Midbrain (tissue), 1 donor: ENCODE results near the gene MMP24.
"Not testable (repeated sequence)": the region's sequence is repeated elsewhere in the genome, so short reads cannot be mapped to it uniquely, and the experiment has no call there.

Experiments
- DNase-seq: peaks from one replicate; lab custom pipeline; 2025; lab: John Stamatoyannopoulos, UW

The MMP24 gene

DNA sequence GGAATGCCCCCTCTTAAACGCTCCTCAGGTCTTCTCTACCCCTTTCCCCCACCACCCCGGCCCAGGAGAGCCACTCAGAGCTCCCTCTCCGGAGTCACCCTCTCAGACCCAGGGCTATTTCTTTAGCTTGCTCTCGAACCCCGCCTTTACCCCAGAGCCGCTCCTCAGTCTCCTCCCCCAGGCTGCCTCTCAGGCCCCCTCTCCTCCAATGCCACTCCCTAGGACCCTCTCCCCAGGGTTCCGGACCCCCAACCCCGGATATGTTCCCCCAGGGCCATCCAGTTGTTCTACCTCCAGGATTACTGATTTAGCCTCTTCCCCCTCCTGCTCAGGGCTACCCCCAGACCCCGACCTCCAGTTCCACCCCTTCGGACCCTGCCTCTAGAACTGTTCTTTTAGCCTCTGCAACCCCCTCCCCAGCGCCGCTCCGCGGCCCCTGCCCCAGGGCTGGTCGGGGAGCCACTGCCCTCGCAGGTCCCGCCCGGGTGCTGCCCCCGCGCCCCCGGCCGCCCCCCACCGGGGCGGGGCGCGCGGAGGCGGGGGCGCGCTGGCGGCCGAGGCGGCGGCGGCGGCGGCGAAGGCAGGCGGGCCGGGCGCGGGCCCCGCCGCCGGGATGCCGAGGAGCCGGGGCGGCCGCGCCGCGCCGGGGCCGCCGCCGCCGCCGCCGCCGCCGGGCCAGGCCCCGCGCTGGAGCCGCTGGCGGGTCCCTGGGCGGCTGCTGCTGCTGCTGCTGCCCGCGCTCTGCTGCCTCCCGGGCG lies at the start of gene MMP24:
Gene MMP24, plus strand, starts transcription at position 565 of the 758 bp plus-strand sequence. Its CDS starts 49 bp downstream, at position 614.
- no peak for DNase-seq

DNA sequence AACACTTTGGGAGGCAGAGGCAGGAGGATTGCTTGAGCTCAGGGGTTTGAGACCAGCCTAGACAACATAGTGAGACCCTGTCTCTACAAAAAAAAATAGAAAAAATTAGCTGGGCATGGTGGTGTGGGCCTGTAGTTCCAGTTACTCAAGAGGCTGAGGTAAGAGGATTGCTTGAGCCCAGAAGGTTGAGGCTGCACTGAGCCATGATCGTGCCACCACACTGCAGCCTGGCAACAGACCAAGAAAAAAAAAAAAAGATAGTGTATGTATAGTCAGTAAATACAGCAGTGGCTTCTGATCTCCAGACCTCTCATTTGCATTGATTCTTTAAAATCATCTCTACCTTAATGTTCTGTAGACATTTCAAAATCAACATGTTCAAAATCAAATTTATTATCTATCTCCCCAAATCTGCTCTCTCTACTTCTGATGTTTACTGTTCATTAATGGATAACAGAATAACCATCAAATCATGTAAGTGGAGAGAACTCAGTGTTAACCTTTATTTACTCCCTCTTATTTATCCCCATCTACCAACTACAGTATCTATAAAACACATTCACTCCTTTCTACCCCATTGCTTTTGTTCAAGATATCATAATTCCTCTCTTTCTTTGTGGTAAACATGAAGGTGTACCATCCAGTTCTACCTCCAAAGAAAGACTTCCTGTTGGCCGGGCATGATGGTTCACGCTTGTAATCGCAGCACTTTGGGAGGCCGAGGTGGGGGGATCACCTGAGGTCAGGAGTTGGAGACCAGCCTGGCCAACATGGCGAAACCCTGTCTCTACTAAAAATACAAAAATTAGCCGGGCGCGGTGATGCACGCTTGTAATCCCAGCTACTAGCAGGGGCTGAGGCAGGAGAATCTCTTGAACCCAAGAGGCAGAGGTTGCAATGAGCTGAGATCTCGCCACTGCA lies 46.9 kb upstream of the MMP24 start:
- DNase-seq: no peak

DNA sequence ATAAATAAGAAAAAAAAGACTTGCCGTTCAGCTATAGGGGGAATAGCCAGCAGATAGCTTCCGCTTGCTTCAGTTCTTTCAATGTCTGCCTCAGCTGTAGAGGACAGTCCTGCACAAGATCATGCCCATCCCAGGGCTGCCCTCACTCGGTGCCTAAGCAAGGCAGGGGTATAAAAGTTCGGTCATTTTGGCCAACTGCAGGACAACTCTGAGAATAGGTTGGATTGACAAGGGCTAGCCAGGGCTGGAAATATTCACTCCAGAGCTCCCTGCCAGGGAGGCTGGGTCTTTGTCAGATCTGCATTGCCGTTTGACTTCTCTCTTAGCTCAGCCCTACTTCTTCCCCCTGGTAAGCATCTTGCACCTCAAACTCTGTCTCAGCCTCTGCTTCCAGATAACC lies 46.2 kb upstream of the MMP24 start:
- DNase-seq: no peak

DNA sequence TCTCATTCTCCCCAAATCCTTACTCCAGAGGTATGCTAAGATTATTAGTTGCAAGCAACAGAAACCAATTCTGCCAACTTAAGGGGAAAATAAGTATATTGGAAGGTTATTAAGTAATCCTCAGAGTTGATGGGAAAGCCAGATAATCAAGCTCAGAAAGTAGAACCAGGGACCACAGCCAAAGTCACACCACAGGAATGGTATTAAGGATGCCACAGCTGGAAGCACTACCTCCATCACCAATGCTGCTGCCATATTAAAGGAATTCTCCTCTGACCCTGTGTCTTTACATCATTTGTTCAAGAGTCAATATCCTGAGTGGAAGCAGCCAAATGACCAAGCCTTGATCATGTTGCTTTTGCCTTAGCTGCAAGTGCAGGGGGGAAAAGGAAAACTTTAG lies 44.8 kb upstream of the MMP24 start:
- no peak for DNase-seq

DNA sequence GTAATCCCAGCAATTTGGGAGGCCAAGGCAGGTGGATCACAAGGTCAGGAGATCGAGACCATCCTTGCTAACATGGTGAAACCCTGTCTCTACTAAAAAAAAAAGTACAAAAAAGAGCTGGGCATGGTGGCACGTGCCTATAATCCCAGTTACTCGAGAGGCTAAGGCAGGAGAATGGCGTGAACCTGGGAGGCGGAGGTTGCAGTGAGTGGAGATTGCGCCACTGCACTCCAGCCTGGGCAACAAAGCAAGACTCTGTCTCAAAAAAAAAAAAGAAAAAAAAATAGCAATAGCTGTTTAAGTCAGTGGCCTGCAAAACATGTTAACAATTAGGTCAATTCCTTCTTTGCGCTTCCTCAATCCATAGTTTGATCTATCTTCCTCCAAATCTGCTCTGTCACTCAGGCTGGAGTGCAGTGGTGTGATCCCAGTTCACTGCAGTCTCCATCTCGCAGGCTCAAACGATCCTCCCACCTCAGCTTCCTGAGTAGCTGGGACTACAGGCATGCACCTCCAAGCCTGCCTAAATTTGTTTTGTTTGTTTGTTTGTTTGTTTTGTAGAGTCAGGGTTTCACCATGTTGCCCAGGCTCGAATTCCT lies 39.7 kb upstream of the MMP24 start:
- not testable (repeated sequence) for DNase-seq

DNA sequence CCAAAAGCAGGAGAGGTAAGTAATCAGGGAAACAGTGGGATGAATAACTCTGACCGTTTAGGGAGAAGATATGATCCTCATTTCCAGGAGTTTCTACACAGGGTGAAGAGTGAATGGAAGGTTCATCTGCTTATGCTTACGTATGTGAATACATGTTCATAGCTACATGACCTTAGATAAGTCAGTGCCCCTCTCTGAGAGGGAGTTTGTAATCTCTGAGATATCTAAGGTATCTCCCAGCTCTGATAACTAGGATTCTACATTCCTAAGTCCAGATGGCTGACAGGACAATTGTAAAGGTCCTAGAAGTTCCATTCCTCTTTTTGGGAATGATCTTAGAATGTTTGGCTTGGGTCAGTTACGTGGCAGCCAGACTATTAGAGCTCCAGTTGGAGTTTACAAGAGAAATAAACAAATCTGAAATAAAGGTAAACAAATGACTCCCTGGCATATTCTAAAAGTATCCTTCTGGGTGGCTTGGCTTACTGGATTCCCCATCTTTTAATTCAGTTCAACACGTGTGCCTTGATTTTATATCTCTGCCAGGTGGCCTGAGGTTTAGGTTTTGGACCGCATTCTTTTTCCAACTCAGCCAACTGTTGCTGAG lies 38.8 kb upstream of the MMP24 start:
- DNase-seq: no peak

DNA sequence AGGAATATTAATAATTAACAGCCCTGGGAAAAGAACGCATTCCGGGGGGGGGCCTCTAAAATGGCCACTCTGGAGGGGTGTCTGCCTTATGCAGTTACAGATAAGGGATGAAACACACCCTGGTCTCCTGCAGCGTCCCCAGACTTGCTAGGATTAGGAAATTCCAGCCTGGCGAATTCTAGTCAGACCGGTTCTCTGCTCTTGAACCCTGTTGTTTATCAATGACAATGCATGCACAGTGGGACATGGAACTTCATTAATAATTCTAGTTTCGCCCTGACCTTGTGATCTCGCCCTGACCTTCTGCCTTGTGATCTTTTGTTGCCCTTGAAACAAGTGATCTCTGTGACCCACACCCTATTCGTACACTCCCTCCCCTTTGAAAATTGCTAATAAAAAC lies 37.3 kb upstream of the MMP24 start:
- DNase-seq: not testable (repeated sequence)

DNA sequence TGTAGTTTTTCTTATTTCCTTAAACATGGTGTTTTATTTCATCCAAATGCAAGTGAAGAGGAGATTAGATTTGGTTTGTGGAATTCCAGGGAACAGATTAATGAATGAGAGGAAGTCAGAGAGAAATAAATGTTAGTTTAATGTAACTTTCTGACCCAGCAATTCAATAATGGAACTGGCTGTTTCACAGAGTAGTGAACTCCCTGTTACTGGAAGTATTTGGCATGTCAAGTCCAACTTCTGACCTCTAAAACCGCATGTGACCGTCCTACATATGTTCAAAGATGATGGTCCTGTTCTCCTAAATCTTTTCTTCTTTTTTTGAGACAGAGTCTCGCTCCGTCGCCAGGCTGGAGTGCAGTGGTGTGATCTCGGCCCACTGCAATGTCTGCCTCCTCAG lies 35.9 kb upstream of the MMP24 start:
- no peak for DNase-seq

DNA sequence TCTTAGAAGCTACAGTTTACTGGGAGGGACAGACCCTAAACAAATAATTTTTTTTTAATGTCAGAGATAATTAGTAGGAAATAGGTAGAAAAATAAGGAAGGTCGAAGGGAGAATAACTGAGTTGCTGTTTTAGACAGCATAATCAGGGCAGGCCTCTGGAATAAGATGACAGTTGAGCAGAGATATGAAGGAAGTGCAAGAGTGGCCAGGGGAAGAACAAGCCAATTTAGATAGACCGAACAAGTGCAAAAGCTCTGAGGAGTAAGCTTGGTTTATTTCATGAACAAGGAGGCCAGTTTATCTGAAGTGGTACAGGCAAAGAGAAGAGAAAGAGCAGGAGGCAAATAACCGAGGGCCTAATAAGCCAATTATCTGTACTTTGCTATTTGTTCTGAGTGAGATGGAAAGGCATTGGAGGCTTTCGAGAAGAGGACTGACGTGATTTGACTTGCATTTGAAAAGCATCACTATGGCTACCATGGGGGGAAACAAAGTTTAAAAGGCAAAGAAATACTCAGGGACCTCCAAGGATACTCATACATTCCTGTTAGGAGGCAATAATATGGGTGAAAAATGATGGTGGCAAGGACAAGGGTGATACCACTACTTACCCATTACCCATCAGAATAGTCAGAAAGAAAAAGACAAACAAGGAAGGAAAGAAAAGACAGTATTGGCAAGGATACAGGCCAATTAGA lies 34.9 kb upstream of the MMP24 start:
- DNase-seq: no peak

DNA sequence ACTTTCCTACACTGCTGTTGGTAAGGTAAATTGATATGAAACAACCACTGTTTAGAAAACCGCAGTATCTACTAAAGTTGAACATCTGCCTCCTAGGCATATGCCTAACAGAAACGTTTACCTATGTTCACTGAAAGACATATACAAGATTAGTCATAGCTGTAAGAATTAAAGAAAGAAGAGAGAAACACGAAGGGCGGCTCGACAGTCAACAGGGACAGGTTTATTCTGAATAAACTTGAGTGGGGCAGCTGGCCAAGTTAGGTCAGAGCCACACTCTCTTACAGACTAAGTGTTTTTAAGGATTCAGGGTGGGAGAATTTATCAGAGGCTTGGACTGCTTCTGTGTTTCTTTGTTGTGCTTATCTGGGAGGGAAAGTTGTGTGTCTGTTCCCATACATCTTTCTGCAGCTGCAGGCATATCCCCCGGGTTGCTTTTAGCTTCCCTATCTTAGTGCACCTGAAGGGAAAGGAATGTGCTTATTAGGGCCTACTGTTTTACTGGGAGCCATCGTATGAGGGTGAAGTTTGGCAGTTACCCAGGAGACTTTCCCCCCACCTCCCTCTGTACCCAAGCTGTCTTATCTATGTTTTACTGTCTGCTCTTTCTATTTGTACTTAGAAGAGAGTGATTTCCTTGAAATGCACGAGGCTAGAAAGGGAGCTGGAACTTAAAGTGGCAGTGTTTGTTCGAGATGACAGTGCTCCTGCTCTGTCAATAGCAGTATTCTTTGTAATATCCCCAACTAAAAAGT lies 34.2 kb upstream of the MMP24 start:
- no peak for DNase-seq

DNA sequence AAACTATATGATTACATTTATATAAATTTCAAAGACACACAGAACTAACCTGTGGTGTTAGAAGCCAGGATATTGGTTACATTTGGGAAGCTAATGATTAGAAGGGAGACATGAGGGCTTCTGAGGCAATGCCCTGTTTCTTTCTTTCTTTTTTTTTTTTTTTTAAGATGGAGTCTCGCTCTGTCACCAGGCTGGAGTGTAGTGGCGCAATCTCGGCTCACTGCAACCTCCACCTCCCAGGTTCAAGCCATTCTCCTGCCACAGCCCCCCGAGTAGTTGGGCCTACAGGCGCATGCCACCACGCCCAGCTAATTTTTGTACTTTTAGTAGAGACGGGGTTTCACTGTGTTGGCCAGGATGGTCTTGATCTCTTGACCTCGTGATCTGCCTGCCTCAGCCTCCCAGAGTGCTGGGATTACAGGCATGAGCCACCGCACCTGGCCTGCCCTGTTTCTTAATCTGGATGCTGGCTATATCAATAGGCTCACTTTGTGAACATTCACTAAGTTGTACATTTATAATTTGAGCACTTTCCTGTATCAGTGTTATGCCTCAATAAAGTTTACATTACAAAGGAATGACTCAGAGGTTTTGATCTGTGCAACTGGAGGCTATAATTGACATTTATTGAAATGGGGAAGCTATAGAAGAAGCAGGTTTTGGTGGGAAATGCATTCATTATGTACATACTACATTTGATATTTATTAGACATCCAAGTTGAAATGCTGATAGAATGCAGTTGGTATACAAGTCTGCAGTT lies 33.3 kb upstream of the MMP24 start:
- not testable (repeated sequence) for DNase-seq

DNA sequence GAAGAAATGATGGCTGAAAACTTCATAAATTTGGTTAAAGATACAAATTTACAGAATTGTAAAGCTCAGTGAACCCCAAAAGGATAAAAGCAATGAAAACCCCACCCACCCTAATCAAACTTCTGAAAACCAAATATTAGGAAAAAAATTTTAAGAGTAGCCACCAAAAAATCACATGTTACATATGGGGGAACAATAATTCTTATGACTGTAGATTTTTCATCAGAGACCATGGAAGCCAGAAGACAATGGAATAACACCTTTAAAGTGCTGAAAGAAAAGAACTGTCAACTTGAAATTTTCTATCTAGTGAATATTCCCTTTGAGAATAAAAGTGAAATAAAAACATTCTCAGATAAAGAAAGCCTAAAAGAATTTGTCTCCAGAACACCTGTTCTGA lies 30.2 kb upstream of the MMP24 start:
- DNase-seq: no peak

DNA sequence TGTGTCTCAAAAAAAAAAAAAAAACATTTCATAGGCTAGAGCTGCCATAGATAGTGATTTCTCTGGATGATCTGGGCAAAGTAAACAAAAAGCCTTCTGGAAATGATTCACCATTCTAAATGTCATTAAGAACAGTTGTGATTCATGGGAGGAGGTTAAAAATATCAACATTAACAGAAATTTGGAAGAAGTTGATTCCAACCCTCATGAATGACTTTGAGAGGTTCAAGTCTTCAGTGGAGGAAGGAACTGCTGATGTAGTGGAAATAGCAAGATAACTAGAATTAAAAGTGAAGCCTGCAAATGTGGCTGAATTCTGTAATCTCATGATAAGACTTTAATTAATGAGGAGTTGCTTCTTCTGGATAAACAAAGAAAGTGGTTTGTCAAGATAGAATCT lies 26.8 kb upstream of the MMP24 start:
- DNase-seq: no peak

DNA sequence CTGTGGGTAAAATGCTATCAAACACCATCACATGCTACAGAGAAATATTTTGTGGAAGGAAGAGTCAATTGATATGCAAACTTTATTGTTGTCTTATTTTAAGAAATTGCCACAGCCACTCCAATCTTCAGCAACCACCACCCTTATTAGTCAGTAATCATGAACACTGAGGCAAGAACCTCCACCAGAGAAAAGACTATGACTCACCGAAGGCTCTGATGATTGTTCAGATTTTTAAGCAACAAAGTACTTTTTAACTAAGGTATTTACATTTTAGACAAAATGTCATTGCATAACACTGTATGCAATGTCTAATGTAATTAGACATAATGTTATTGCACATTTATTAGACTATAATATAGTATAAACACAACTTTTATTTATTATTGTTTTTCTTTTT lies 26.2 kb upstream of the MMP24 start:
- no peak for DNase-seq

DNA sequence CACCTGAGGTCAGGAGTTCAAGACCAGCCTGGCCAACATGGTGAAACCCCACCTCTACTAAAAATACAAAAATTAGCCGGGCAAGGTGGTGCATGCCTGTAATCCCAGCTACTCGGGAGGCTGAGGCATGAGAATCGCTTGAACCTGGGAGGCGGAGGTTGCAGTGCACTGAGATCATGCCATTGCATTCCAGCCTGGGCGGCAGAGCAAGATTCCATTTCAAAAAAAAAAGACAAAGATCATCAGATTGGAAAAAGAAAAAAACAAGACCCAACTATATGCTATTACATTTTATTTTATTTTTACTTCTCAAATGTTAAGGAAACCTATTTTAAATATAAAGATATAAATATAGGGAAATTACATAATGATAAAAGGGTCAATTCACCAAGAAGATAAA lies 25.0 kb upstream of the MMP24 start:
- DNase-seq: not testable (repeated sequence)

DNA sequence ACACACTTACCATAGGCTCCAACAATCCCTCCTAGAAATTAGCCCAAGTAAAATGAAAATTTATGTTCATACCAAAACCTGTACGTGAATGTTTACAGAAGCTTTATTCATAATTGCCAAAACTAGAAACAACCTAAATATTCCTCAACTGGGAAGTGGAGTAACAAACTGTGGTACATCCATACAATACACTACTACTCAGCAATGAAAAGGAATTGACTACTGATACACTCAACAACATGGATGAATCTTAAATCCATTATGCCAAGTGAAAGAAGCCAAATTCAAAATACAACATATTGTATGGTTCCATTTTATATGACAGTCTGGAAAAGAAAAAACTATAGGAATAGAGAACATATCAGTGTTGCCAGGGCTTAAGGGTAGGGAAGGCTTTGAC lies 19.7 kb upstream of the MMP24 start:
- no peak for DNase-seq

DNA sequence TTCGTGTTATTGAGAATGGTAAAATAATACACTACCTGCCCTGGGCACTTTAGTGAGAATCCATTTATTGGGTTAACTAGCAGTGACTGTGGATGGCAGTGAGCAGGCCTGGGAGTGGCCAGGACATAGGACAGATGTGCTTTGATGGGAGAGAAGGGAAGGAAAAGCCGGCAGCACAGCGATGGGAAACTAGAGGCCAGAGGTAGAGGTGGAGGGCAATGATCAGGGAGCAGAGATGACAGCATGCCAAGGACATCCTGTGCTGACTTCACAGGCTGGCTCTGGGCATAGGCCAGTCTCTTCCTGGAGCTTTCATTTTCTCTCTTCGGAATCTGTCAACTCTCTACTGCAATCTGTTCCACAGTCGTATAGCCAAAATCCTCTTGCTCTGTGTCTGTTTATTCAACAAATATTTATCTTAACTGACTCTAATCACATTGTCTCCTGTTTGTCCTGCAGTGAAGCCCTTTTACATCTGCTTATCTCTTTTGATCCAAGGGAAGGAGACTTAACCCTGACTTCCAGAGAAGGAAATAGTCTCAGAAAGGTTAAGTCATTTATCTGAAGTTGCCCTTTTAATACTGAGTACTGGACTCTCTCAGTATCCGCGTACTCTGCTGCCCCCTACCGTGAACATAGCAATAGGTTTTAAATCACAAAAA lies 18.4 kb upstream of the MMP24 start:
- peak; percentile 78 for DNase-seq

DNA sequence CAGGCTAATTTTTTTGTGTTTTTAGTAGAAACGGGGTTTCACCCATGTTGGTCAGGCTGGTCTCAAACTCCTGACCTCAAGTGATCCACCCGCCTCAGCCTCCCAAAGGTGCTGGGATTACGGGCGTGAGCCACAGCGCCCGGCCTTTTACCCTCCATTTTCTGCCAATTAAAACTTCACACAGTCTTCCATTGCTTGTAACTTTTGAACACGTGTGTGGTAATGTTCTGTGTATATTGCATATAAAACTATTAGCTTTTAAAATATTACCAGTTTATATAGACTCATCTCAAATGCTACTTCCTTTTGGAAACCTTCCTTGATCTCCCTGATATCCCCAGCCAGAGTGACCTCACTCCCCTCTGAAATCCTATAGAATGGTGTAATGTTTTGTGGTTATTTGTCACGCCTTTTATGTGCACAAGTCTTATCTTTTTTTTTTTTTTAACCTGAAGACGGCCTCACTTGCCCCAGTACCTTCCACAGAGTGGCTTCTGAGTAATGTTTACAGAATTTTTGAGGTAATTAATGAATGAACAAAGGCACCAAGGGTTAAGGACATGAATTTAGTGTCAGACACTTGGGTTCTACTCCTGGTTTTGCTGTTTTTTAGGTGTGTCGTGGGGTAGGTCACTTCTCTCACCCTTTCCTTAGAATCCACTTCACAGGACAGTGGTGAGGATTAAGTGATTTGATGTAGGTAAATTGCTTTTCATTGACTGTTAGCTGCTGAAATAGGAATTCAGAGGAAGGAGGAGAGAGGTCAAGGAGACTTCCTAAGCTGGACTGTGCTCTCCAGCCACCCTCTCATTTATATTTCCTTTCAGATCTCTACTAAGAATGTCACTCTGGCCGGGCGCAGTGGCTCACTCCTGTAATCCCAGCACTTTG lies 11.2 kb upstream of the MMP24 start:
- no peak for DNase-seq

DNA sequence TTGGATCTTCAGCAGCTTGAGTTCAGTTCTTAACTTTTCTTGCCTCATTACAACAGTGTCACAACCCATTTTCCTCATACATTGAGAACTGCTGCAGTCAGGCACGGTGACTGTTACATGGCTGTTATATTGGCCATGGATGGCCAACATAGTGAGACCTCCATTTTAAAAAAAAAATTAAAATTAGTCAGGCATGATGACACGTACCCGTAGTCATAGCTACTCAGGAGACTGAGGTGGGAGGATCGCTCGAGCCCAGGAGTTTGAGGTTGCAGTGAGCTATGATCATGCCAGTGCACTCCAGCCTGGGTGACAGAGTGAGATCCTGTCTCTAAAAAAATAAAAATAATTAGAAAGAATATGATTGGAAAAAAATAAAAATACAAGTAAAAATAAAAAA lies 9.9 kb upstream of the MMP24 start:
- no peak for DNase-seq
